Vagina (tissue), 2 donors: ENCODE data around the gene SMIM12.

Experiments
- POLR2A ChIP-seq, 2 donors: fragments of 450-650 bp; IDR thresholded peaks; one replicate each; pipeline ENCODE4 v1.6.1; 2017; ENCODE audit warnings: antibody characterized with exemption in 2 of 2, mild to moderate bottlenecking in 2 of 2, moderate library complexity in 2 of 2
- TF ChIP-seq, protein P1 (sequence below), 3 experiments: fragments of 450-650 bp in 2 of 3; fragments of 200-600 bp in 1 of 3; sonication (generic) in 1 of 3; IDR thresholded peaks; one replicate each; pipeline ENCODE4 v1.5.1; 2017 to 2019; ENCODE audit warnings: antibody characterized with exemption in 3 of 3, mild to moderate bottlenecking in 2 of 3, moderate library complexity in 2 of 3

DNA sequence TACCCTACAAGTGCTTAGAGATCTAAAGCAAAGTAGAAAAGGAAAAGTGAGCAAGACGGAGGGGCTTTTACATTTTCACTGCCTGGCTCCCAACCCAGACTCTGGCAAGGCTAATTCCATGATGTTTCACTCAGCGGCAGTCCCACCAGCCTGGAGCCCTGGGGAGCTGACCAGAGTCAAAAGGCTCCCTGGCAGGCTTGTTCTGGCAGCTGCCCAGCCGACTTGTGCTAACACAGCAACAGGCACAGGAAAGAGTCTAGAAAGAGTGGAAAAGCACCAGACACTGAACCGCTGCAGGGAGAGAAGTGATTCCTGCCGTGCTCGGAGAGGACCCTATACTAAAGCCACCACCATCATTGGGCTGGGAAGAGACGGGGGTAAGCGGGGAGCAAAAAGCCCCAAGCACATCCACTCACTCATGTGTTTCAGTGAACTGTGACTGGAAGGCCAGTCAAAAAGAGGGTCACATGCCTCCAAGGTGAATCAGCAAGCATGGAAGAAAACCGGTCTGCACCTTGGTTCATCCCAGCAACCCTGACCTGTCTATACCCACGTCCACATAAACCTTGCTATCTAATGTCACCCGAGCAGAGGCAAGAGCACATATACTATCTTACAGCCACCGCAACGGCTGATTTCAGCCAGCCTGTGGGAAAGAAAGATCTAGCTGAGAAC lies 8.0 kb downstream of the SMIM12 start:
- TF ChIP-seq POLR2A (IDR thresholded peaks at IDR 0.05) = no peak
- TF ChIP-seq, protein P1, sequence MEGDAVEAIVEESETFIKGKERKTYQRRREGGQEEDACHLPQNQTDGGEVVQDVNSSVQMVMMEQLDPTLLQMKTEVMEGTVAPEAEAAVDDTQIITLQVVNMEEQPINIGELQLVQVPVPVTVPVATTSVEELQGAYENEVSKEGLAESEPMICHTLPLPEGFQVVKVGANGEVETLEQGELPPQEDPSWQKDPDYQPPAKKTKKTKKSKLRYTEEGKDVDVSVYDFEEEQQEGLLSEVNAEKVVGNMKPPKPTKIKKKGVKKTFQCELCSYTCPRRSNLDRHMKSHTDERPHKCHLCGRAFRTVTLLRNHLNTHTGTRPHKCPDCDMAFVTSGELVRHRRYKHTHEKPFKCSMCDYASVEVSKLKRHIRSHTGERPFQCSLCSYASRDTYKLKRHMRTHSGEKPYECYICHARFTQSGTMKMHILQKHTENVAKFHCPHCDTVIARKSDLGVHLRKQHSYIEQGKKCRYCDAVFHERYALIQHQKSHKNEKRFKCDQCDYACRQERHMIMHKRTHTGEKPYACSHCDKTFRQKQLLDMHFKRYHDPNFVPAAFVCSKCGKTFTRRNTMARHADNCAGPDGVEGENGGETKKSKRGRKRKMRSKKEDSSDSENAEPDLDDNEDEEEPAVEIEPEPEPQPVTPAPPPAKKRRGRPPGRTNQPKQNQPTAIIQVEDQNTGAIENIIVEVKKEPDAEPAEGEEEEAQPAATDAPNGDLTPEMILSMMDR (IDR thresholded peaks at IDR 0.05) = no peak
